Osteoblast (primary cell): ENCODE data around the gene NHSL2. TPM values are rescaled to one million over a fixed set of nuclear protein-coding genes. Genes with fewer than 3 reads are reported as not detected.

Experiments used
- DNase-seq: peaks from one replicate; pipeline ENCODE4 v3.0.0; 2011; ENCODE audit warnings: low spot score, mixed read lengths; ENCODE audit not compliant: insufficient read length; ENCODE audit errors: missing footprints
- H2AFZ ChIP-seq: 2 replicates; pipeline ENCODE4 v1.6.0; 2011; ENCODE audit warnings: mild to moderate bottlenecking, low read length
- H3K27ac ChIP-seq: 2 replicates; pipeline ENCODE4 v1.5.1; 2011; ENCODE audit warnings: mild to moderate bottlenecking, low read depth, low read length, moderate library complexity
- H3K27me3 ChIP-seq: 2 replicates; pipeline ENCODE4 v1.6.0; 2012; ENCODE audit warnings: mild to moderate bottlenecking, control low read depth, inconsistent platforms, low read length, moderate library complexity; ENCODE audit not compliant: insufficient read depth
- H3K36me3 ChIP-seq: 2 replicates; pipeline ENCODE4 v1.5.1; 2011; ENCODE audit warnings: mild to moderate bottlenecking, low read length, control low read depth, moderate library complexity; ENCODE audit not compliant: insufficient read depth
- H3K4me1 ChIP-seq: 2 replicates; pipeline ENCODE4 v1.5.1; 2011; ENCODE audit warnings: mild to moderate bottlenecking, low read length, control low read depth, moderate library complexity; ENCODE audit not compliant: insufficient read depth
- H3K4me2 ChIP-seq: 2 replicates; pipeline ENCODE4 v1.6.0; 2011; ENCODE audit warnings: mild to moderate bottlenecking, low read length; ENCODE audit not compliant: insufficient read depth
- H3K4me3 ChIP-seq: fragments of 200-600 bp; sonication (generic); 3 replicates; pipeline ENCODE4 v1.5.1; 2012; ENCODE audit warnings: mild to moderate bottlenecking, low read length, inconsistent platforms; ENCODE audit not compliant: insufficient read depth
- H3K79me2 ChIP-seq: 2 replicates; pipeline ENCODE4 v1.6.0; 2012; ENCODE audit warnings: mild to moderate bottlenecking, low read length, control low read depth, inconsistent platforms; ENCODE audit not compliant: insufficient read depth
- H3K9me3 ChIP-seq: 2 replicates; pipeline ENCODE4 v1.5.1; 2011; ENCODE audit warnings: low read depth, low read length, control low read depth
- H4K20me1 ChIP-seq: 2 replicates; pipeline ENCODE4 v1.6.0; 2012; ENCODE audit warnings: mild to moderate bottlenecking, low read length, control low read depth; ENCODE audit not compliant: insufficient read depth
- CTCF ChIP-seq: IDR thresholded peaks from 2 replicates; pipeline ENCODE4 v1.5.1; 2011; ENCODE audit warnings: mild to moderate bottlenecking, low read depth, low read length, moderate library complexity; ENCODE audit errors: extremely low read depth
- small RNA-seq: library from RNA; depleted of rRNA; stranded (forward); fragments of <200 nt; gene quantifications from one replicate; pipeline ENCODE3, GENCODE V24; 2012
- total RNA-seq: library from RNA; depleted of rRNA; stranded (reverse); fragments of >200 nt; gene quantifications from 2 replicates; pipeline ENCODE4 v1.2.3, GENCODE V29; 2012

Gene NHSL2
- total RNA-seq, 1 donor, result 1.1 TPM

GRCh38 chrX:72181178-72182125, 270.8 kb downstream of the NHSL2 start, which contains the start of gene PIN4:
TSS of gene PIN4 (plus strand) at chrX:72181757. CDS start at chrX:72181786, 29 bp downstream.
- Histone ChIP-seq H3K4me1 (peaks cover 9% of the 10 kb centered on the region), H3K9me3 (no peaks in the 10 kb centered on the region), H3K27me3 (peaks cover 6% of the 10 kb centered on the region)

GRCh38 chrX:72182924-72183323, 272.3 kb downstream of the NHSL2 start:
- H3K4me2 ChIP-seq, result peak overlapping the region; percentile 89
- H3K79me2 ChIP-seq, result peaks cover 20% of the 10 kb centered on the region
- H3K36me3 ChIP-seq, result no peaks in the 10 kb centered on the region
- no peak overlapping the region for H3K27ac ChIP-seq
- H2AFZ ChIP-seq, result no peak overlapping the region
- H3K9me3 ChIP-seq, result no peaks in the 10 kb centered on the region
- H3K27me3 ChIP-seq, result peaks cover 6% of the 10 kb centered on the region
- H4K20me1 ChIP-seq, result no peaks in the 10 kb centered on the region
- peaks cover 9% of the 10 kb centered on the region for H3K4me1 ChIP-seq
- peak overlapping the region; percentile 90 for H3K4me3 ChIP-seq
- no peak for DNase-seq
- TF ChIP-seq CTCF, result no peak

More at GRCh38 chrX:72181178-72182125, 270.8 kb downstream of the NHSL2 start, which contains the start of gene PIN4:
- TF ChIP-seq CTCF, result no peak
- peak; percentile 97 for DNase-seq
- peak within 1 kb of the TSS; percentile 89 for H3K4me2 ChIP-seq
- peak within 1 kb of the TSS; percentile 90 for H3K4me3 ChIP-seq
- peak within 1 kb of the TSS; percentile 75 for H3K27ac ChIP-seq
- H4K20me1 ChIP-seq, result no peaks in the 10 kb centered on the region
- H2AFZ ChIP-seq, result peak within 1 kb of the TSS; percentile 91
- no peaks in the 10 kb centered on the region for H3K36me3 ChIP-seq
- H3K79me2 ChIP-seq, result peaks cover 20% of the 10 kb centered on the region

GRCh38 chrX:72201836-72202536, 291.3 kb downstream of the NHSL2 start:
- DNase-seq, result no peak
- Histone ChIP-seq H3K36me3 (peaks cover 4% of the 10 kb centered on the region), H3K9me3 (no peaks in the 10 kb centered on the region), H3K27me3 (peaks cover 18% of the 10 kb centered on the region), H3K27ac (peak overlapping the region; percentile 92), H3K4me1 (peaks cover 11% of the 10 kb centered on the region), H3K4me3 (peak overlapping the region; percentile 33), H2AFZ (peak overlapping the region; percentile 9), H3K4me2 (peak overlapping the region; percentile 62), H3K79me2 (peaks cover 3% of the 10 kb centered on the region), H4K20me1 (no peaks in the 10 kb centered on the region)
- no peak for TF ChIP-seq CTCF

Small RNA genes lying within 50 kb of the gene (small RNA-seq; reads per million reads assigned to genes)
- not detected for gene RNU6-1078P

Other genes starting within 250 kb of the NHSL2 start
- gene CXorf49, start 192.6 kb upstream of the NHSL2 start, total RNA-seq, result not detected in 2 replicates
- gene CXorf49B, start 147.5 kb upstream of the NHSL2 start, total RNA-seq, result not detected in 2 replicates
- 2.1 and 2.2 TPM in 2 replicates for gene RTL5, start 221.1 kb downstream of the NHSL2 start, total RNA-seq